K562 (cell line): ENCODE results near the gene SLC6A4.

Source experiments
- HCFC1 ChIP-seq: IDR thresholded peaks from 2 replicates; pipeline ENCODE4 v1.6.1; 2012; ENCODE audit warnings: low read depth, low read length, improper control_type of control experiment
- NFE2 ChIP-seq: IDR thresholded peaks from 2 replicates; pipeline ENCODE4 v1.6.1; 2014; ENCODE audit warnings: antibody characterized with exemption, low read depth
- POLR3G ChIP-seq: IDR thresholded peaks from 2 replicates; pipeline ENCODE4 v1.6.1; 2011; ENCODE audit not compliant: insufficient read length, insufficient replicate concordance; ENCODE audit errors: extremely low read depth
- YY1 ChIP-seq, 3 experiments: IDR thresholded peaks; 2 replicates each; pipeline ENCODE4 v1.6.1; 2011; ENCODE audit warnings: low read length in 2 of 3, mild to moderate bottlenecking in 2 of 3, moderate library complexity in 2 of 3, borderline replicate concordance in 1 of 3, control low read depth in 1 of 3, low read depth in 1 of 3; ENCODE audit not compliant: insufficient read depth in 3 of 3, insufficient replicate concordance in 2 of 3, control insufficient read depth in 1 of 3, insufficient read length in 1 of 3; ENCODE audit errors: extremely low read depth in 1 of 3
- TF ChIP-seq, protein P1 (sequence below): sonication (generic); formaldehyde crosslinking; IDR thresholded peaks from 2 replicates; pipeline ENCODE4 v1.8.1; 2023; ENCODE audit warnings: mild to moderate bottlenecking, missing genetic modification reagents
- TF ChIP-seq, protein P2 (sequence below): fragments of 250-450 bp; sonication (Bioruptor Pico); IDR thresholded peaks from 2 replicates; pipeline ENCODE4 v1.5.1; 2021; ENCODE audit warnings: mild to moderate bottlenecking

DNA sequence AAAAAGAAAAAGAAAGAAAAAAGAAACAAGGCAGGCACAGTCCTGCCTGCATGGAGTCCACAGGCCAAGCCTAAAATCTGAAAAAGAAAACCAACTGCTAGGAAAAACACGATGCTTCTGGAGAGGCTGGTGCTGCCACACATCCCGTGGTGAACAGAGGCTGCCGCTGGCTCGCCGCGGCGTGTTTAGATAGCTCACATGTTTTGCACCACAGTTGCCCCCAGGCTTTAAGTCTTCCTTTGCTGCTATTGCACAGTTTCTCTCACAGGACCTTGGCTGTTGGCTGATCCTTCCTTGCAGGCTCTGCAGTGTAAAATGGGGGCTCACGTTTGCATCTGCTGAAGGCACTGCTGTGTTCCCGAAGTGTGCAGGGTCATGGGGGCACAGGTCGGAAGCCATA is 8.6 kb downstream of the SLC6A4 start:
- TF ChIP-seq POLR3G (no peak), HCFC1 (no peak), NFE2 (no peak), YY1 (IDR thresholded peaks at IDR 0.05; ENCODE audit: borderline replicate concordance in 1 of 3, control insufficient read depth in 1 of 3, extremely low read depth in 1 of 3, insufficient read depth in 3 of 3, insufficient read length in 1 of 3, insufficient replicate concordance in 2 of 3, low read depth in 1 of 3, low read length in 2 of 3) (no peak)
- TF ChIP-seq, protein P1, sequence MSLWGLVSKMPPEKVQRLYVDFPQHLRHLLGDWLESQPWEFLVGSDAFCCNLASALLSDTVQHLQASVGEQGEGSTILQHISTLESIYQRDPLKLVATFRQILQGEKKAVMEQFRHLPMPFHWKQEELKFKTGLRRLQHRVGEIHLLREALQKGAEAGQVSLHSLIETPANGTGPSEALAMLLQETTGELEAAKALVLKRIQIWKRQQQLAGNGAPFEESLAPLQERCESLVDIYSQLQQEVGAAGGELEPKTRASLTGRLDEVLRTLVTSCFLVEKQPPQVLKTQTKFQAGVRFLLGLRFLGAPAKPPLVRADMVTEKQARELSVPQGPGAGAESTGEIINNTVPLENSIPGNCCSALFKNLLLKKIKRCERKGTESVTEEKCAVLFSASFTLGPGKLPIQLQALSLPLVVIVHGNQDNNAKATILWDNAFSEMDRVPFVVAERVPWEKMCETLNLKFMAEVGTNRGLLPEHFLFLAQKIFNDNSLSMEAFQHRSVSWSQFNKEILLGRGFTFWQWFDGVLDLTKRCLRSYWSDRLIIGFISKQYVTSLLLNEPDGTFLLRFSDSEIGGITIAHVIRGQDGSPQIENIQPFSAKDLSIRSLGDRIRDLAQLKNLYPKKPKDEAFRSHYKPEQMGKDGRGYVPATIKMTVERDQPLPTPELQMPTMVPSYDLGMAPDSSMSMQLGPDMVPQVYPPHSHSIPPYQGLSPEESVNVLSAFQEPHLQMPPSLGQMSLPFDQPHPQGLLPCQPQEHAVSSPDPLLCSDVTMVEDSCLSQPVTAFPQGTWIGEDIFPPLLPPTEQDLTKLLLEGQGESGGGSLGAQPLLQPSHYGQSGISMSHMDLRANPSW: no peak
- TF ChIP-seq, protein P2, sequence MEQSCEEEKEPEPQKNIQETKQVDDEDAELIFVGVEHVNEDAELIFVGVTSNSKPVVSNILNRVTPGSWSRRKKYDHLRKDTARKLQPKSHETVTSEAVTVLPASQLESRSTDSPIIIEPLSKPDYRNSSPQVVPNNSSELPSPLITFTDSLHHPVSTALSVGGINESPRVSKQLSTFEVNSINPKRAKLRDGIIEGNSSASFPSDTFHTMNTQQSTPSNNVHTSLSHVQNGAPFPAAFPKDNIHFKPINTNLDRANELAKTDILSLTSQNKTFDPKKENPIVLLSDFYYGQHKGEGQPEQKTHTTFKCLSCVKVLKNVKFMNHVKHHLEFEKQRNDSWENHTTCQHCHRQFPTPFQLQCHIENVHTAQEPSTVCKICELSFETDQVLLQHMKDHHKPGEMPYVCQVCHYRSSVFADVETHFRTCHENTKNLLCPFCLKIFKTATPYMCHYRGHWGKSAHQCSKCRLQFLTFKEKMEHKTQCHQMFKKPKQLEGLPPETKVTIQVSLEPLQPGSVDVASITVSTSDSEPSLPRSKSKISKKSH (CRISPR knock-in tag): no peak
